Breast epithelium (tissue), 4 donors: ENCODE results near the gene PHACTR4. TPM values are rescaled to one million over a fixed set of nuclear protein-coding genes. Genes with fewer than 3 reads are reported as not detected.

Experiments
- DNase-seq, 2 donors: peaks; one replicate each; pipeline ENCODE4 v3.0.0-alpha.2; 2019; ENCODE audit warnings: low spot score in 2 of 2
- H3K27ac ChIP-seq, 2 donors: fragments of 200-600 bp; sonication (generic) in 1 of 2; one replicate each; pipeline ENCODE4 v1.5.1; 2016 to 2019; ENCODE audit warnings: mild to moderate bottlenecking in 1 of 2
- H3K27me3 ChIP-seq, 2 donors: fragments of 200-600 bp; sonication (generic) in 1 of 2; one replicate each; pipeline versions ENCODE4 v1.5.1 to v1.6.0; 2017 to 2019; ENCODE audit warnings: control low read depth in 1 of 2, mild to moderate bottlenecking in 1 of 2
- H3K36me3 ChIP-seq: fragments of 200-600 bp; one replicate; pipeline ENCODE4 v1.5.1; 2019
- H3K4me1 ChIP-seq, 2 donors: fragments of 200-600 bp; sonication (generic); one replicate each; pipeline ENCODE4 v1.5.1; 2016 to 2019; ENCODE audit warnings: control low read depth in 1 of 2
- H3K4me3 ChIP-seq, 3 donors: fragments of 200-600 bp; sonication (generic); 1 replicate in 2 of 3; 2 replicates in 1 of 3; pipeline ENCODE4 v1.5.1; 2016 to 2019; ENCODE audit warnings: mild to moderate bottlenecking in 3 of 3, moderate library complexity in 2 of 3
- H3K9me3 ChIP-seq, 2 donors: fragments of 200-600 bp; sonication (generic) in 1 of 2; one replicate each; pipeline ENCODE4 v1.5.1; 2016 to 2019; ENCODE audit warnings: control low read depth in 1 of 2
- POLR2A ChIP-seq: fragments of 450-650 bp; IDR thresholded peaks from one replicate; pipeline ENCODE4 v1.6.1; 2016; ENCODE audit warnings: antibody characterized with exemption, mild to moderate bottlenecking, moderate library complexity
- POLR2AphosphoS5 ChIP-seq, 3 donors: sonication (generic); formaldehyde crosslinking; IDR thresholded peaks; one replicate each; pipeline ENCODE4 v1.6.1; 2017; ENCODE audit warnings: antibody characterized with exemption in 3 of 3
- intact Hi-C: fragments of 100-400 bp; cut with DNase I; formaldehyde crosslinking; loops from one replicate; pipeline ENCODE4 v1.15.1; 2023; ENCODE audit warnings: low total_unique reads
- total RNA-seq, 3 donors: library from RNA; depleted of rRNA; stranded (reverse); fragments of >200 nt; gene quantifications; one replicate each; pipeline ENCODE4 v1.1.0, GENCODE V29; 2016
- TF ChIP-seq, protein P1 (sequence below), 3 donors: fragments of 450-650 bp; IDR thresholded peaks; one replicate each; pipeline ENCODE4 v1.5.1; 2016 to 2017; ENCODE audit warnings: antibody characterized with exemption in 3 of 3, mild to moderate bottlenecking in 3 of 3, moderate library complexity in 3 of 3

The PHACTR4 gene
- total RNA-seq, 3 donors from 2014 or later, result 17.1 to 29.6 (median 25.9) TPM

DNA sequence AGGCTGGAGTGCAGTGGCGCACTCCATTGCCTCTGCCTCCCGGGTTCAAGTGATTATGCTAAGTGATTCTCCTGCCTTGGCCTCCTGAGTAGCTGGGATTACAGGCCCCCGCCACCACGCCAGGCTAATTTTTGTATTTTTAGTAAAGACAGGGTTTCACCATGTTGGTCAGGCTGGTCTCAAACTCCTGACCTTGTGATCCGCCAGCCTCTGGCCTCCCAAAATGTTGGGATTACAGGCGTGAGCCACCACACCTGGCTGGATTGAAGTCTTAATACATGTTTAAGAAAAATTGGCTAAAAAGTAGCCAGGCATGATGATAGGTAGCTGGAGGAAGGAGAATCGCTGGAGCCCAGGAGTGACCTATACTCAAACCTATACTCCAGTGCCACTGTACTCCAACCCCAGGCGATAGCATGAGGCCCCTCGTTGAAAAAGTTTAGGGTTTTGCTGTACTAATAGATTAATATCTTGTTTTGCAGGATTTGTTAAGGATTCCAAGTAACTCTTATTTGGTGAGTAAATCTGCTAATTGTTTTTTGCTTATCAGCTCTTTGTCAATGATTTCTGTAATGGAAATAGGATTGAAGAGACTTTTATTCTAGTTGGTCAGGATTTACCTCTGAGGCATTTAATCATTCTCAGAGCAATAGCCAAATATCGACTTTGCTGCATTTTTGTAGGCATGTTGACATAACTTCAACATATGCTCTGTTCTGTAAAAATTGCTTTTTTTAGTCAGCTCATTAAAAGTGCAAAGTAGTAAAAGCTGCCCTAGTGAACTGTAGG is 138.3 kb downstream of the PHACTR4 start:
- intact Hi-C loops, result no loop called here
- TF ChIP-seq, protein P1, sequence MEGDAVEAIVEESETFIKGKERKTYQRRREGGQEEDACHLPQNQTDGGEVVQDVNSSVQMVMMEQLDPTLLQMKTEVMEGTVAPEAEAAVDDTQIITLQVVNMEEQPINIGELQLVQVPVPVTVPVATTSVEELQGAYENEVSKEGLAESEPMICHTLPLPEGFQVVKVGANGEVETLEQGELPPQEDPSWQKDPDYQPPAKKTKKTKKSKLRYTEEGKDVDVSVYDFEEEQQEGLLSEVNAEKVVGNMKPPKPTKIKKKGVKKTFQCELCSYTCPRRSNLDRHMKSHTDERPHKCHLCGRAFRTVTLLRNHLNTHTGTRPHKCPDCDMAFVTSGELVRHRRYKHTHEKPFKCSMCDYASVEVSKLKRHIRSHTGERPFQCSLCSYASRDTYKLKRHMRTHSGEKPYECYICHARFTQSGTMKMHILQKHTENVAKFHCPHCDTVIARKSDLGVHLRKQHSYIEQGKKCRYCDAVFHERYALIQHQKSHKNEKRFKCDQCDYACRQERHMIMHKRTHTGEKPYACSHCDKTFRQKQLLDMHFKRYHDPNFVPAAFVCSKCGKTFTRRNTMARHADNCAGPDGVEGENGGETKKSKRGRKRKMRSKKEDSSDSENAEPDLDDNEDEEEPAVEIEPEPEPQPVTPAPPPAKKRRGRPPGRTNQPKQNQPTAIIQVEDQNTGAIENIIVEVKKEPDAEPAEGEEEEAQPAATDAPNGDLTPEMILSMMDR (IDR thresholded peaks at IDR 0.05), result no peak
- TF ChIP-seq POLR2A (no peak), POLR2AphosphoS5 (IDR thresholded peaks at IDR 0.05) (no peak)
- Histone ChIP-seq H3K4me3 (peak overlapping the region; percentile 64 to 79 (median 64)), H3K9me3 (no peaks in the 10 kb centered on the region), H3K27ac (peak overlapping the region; percentile 36 to 86), H3K4me1 (peaks cover 0 to 34% of the 10 kb centered on the region in 2 donors), H3K36me3 (no peaks in the 10 kb centered on the region), H3K27me3 (no peaks in the 10 kb centered on the region)
- no peak for DNase-seq

DNA sequence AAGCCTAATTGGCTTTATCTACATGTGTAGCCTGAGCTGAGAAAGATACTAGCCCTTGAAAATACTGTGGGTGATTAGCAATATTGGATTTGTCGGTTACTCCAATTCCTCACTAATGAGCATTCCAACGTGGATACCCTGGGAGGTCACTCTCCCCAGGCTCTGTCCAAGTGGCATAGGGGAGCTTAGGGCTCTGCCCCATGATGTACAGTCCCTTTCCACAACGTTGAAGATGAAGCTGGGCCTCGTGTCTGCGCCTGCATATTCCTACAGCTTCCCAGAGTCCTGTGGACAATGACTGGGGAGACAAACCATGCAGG is 138.9 kb downstream of the PHACTR4 start:
- no peak for DNase-seq
- Histone ChIP-seq H3K27ac (peak overlapping the region; percentile 36 to 86), H3K9me3 (no peaks in the 10 kb centered on the region), H3K4me3 (peak overlapping the region; percentile 64 to 79 (median 64)), H3K27me3 (no peaks in the 10 kb centered on the region), H3K36me3 (no peaks in the 10 kb centered on the region), H3K4me1 (peaks cover 0 to 34% of the 10 kb centered on the region in 2 donors)
- TF ChIP-seq POLR2AphosphoS5 (IDR thresholded peaks at IDR 0.05), result no peak
- no peak for TF ChIP-seq POLR2A
- TF ChIP-seq, protein P1 (IDR thresholded peaks at IDR 0.05), result no peak
- intact Hi-C loops, result no loop called here

- peak overlapping the region; percentile 81 to 86 for H3K27ac ChIP-seq
- no peaks in the 10 kb centered on the region for H3K9me3 ChIP-seq
- intact Hi-C loops, result no loop called here
- H3K36me3 ChIP-seq, result no peaks in the 10 kb centered on the region
- peak overlapping the region in 1 of 3 donors; percentile 79 for H3K4me3 ChIP-seq
- no peak for DNase-seq
- no peaks in the 10 kb centered on the region for H3K27me3 ChIP-seq
- H3K4me1 ChIP-seq, result peaks cover 0 to 34% of the 10 kb centered on the region in 2 donors
- TF ChIP-seq POLR2AphosphoS5 (IDR thresholded peaks at IDR 0.05) (peak in 1 of 3 donors; percentile 31), POLR2A (no peak)
These were observed 140.2 kb downstream of the PHACTR4 start for GRCh38 chr1:28509705-28510272.

GRCh38 chr1:28510273-28510969 is 140.9 kb downstream of the PHACTR4 start:
- Histone ChIP-seq H3K36me3 (no peaks in the 10 kb centered on the region), H3K27ac (peak overlapping the region; percentile 81 to 86), H3K9me3 (no peaks in the 10 kb centered on the region), H3K4me1 (peaks cover 0 to 34% of the 10 kb centered on the region in 2 donors), H3K4me3 (peak overlapping the region in 1 of 3 donors; percentile 79), H3K27me3 (no peaks in the 10 kb centered on the region)
- intact Hi-C loops, result no loop called here
- DNase-seq, result no peak
- TF ChIP-seq POLR2AphosphoS5 (IDR thresholded peaks at IDR 0.05) (no peak), POLR2A (no peak)
- TF ChIP-seq, protein P1 (IDR thresholded peaks at IDR 0.05), result no peak

GRCh38 chr1:28510970-28511440 is 141.5 kb downstream of the PHACTR4 start:
- peak overlapping the region in 1 of 3 donors; percentile 79 for H3K4me3 ChIP-seq
- no peaks in the 10 kb centered on the region for H3K36me3 ChIP-seq
- no peak for DNase-seq
- peaks cover 0 to 34% of the 10 kb centered on the region in 2 donors for H3K4me1 ChIP-seq
- H3K27me3 ChIP-seq, result no peaks in the 10 kb centered on the region
- TF ChIP-seq, protein P1 (IDR thresholded peaks at IDR 0.05), result no peak
- TF ChIP-seq POLR2A, result no peak
- no peak for TF ChIP-seq POLR2AphosphoS5 (IDR thresholded peaks at IDR 0.05)
- H3K27ac ChIP-seq, result no peak overlapping the region
- intact Hi-C loops, result no loop called here
- no peaks in the 10 kb centered on the region for H3K9me3 ChIP-seq
